Ascending aorta (tissue), 2 donors: ENCODE results near the gene TGM4. TPM values are rescaled to one million over a fixed set of nuclear protein-coding genes. Genes with fewer than 3 reads are reported as not detected.

Source experiments
- DNase-seq, 2 donors: peaks; one replicate each; pipeline ENCODE4 v3.0.0-alpha.2; 2019; ENCODE audit warnings: low spot score in 2 of 2
- H3K27ac ChIP-seq, 2 donors: fragments of 200-600 bp; sonication (generic); one replicate each; pipeline ENCODE4 v1.5.1; 2016 to 2017; ENCODE audit warnings: mild to moderate bottlenecking in 1 of 2
- H3K27me3 ChIP-seq: fragments of 200-600 bp; sonication (generic); one replicate; pipeline ENCODE4 v1.5.1; 2017
- H3K36me3 ChIP-seq, 2 donors: fragments of 200-600 bp; sonication (generic); one replicate each; pipeline ENCODE4 v1.5.1; 2016
- H3K4me1 ChIP-seq, 2 donors: fragments of 200-600 bp; sonication (generic); one replicate each; pipeline ENCODE4 v1.5.1; 2016 to 2017; ENCODE audit warnings: mild to moderate bottlenecking in 1 of 2
- H3K4me3 ChIP-seq, 2 donors: fragments of 200-600 bp; sonication (generic); one replicate each; pipeline ENCODE4 v1.5.1; 2016 to 2017; ENCODE audit warnings: mild to moderate bottlenecking in 1 of 2
- H3K9me3 ChIP-seq, 2 donors: fragments of 200-600 bp; sonication (generic); one replicate each; pipeline ENCODE4 v1.5.1; 2016
- CTCF ChIP-seq, 3 experiments: fragments of 200-600 bp in 2 of 3; fragments of 450-650 bp in 1 of 3; sonication (generic) in 2 of 3; IDR thresholded peaks; one replicate each; pipeline ENCODE4 v1.5.1; 2016 to 2019; ENCODE audit warnings: antibody characterized with exemption in 3 of 3, mild to moderate bottlenecking in 1 of 3, moderate library complexity in 1 of 3
- intact Hi-C: fragments of 100-400 bp; cut with DNase I; formaldehyde crosslinking; loops from one replicate; pipeline ENCODE4 v1.15.1; 2023
- total RNA-seq: library from RNA; depleted of rRNA; stranded (reverse); fragments of >200 nt; gene quantifications from one replicate; pipeline ENCODE4 v1.1.0, GENCODE V29; 2016

The TGM4 gene
- total RNA-seq, 1 donor from 2014 or later, result not detected

- Histone ChIP-seq H3K36me3 (no peaks in the 10 kb centered on the region), H3K4me3 (no peak overlapping the region), H3K27me3 (no peaks in the 10 kb centered on the region), H3K27ac (no peak overlapping the region), H3K4me1 (no peaks in the 10 kb centered on the region), H3K9me3 (no peaks in the 10 kb centered on the region)
- TF ChIP-seq CTCF (IDR thresholded peaks at IDR 0.05), result no peak
- intact Hi-C loops, result no loop called here
- DNase-seq, result no peak
Measured at GRCh38 chr3:44910693-44911092, 36.3 kb downstream of the TGM4 start.

GRCh38 chr3:44913868-44914468 is 39.6 kb downstream of the TGM4 start:
- intact Hi-C loops, result loop anchor here (2.0 kb wide), 1 partner anchor 379 kb away; no protein-coding TSS in a partner anchor
- peak; percentile 54 to 63 (median 62) for TF ChIP-seq CTCF (IDR thresholded peaks at IDR 0.05)
- Histone ChIP-seq H3K27me3 (no peaks in the 10 kb centered on the region), H3K27ac (no peak overlapping the region), H3K36me3 (peaks cover 5 to 14% of the 10 kb centered on the region in 2 donors), H3K4me3 (no peak overlapping the region), H3K9me3 (no peaks in the 10 kb centered on the region), H3K4me1 (no peaks in the 10 kb centered on the region)
- peak in 1 of 2 donors; percentile 71 for DNase-seq

- peaks cover 5 to 14% of the 10 kb centered on the region in 2 donors for H3K36me3 ChIP-seq
- no peak for TF ChIP-seq CTCF (IDR thresholded peaks at IDR 0.05)
- no peak overlapping the region for H3K27ac ChIP-seq
- no peaks in the 10 kb centered on the region for H3K27me3 ChIP-seq
- intact Hi-C loops, result loop anchor here (2.0 kb wide), 1 partner anchor 380 kb away; no protein-coding TSS in a partner anchor
- DNase-seq, result no peak
- H3K4me1 ChIP-seq, result no peaks in the 10 kb centered on the region
- H3K4me3 ChIP-seq, result no peak overlapping the region
- H3K9me3 ChIP-seq, result no peaks in the 10 kb centered on the region
Measured at GRCh38 chr3:44914936-44915335, 40.5 kb downstream of the TGM4 start.

- H3K36me3 ChIP-seq, result peaks cover 5 to 14% of the 10 kb centered on the region in 2 donors
- no peak overlapping the region for H3K27ac ChIP-seq
- intact Hi-C loops, result loop anchor here (2.0 kb wide), 1 partner anchor 381 kb away; no protein-coding TSS in a partner anchor
- no peaks in the 10 kb centered on the region for H3K9me3 ChIP-seq
- no peaks in the 10 kb centered on the region for H3K4me1 ChIP-seq
- no peak for TF ChIP-seq CTCF (IDR thresholded peaks at IDR 0.05)
- DNase-seq, result no peak
- H3K27me3 ChIP-seq, result no peaks in the 10 kb centered on the region
- H3K4me3 ChIP-seq, result no peak overlapping the region
Measured at GRCh38 chr3:44915702-44916438, 41.5 kb downstream of the TGM4 start.

DNA sequence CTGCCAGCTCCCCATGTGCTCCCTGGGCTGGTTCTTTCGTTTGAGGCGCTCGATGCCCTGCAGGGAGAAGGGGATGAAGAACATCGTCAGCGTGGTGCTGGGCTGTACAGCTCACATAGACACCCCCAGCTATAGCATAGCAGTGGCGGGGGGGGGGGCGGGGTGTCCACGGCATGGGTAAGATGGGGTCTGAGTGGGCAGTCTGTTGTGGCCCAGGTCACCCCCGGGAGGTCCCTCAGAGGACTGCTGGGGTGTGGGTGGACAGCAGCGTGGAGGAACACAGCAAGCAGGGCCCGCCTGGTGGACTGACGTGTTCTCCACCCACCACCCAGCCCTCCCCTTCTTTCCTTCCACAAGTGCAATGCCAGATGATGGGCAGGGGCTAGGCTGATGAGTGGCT is 43.7 kb downstream of the TGM4 start:
- TF ChIP-seq CTCF (IDR thresholded peaks at IDR 0.05), result no peak
- H3K4me3 ChIP-seq, result no peak overlapping the region
- no peak overlapping the region for H3K27ac ChIP-seq
- H3K4me1 ChIP-seq, result no peaks in the 10 kb centered on the region
- H3K36me3 ChIP-seq, result peaks cover 9 to 24% of the 10 kb centered on the region in 2 donors
- no peaks in the 10 kb centered on the region for H3K27me3 ChIP-seq
- intact Hi-C loops, result no loop called here
- no peak for DNase-seq
- H3K9me3 ChIP-seq, result no peaks in the 10 kb centered on the region
